ENCODE data around the gene MYL3.

- TF ChIP-seq CTCF (conservative IDR thresholded peaks at IDR 0.05) (no peak), EZH2 (IDR thresholded peaks at IDR 0.05; ENCODE audit: low read depth) (no peak)
Observed at GRCh38 chr3:46865031-46865507, 1.8 kb upstream of the MYL3 start.
